HepG2 (cell line): ENCODE measurements around the gene CNOT8. TPM values are rescaled to one million over a fixed set of nuclear protein-coding genes. Genes with fewer than 3 reads are reported as not detected.

Experiments used
- ATAC-seq: fragments of 200-7000 bp; cut with Tn5 transposase; 3 replicates; pipeline ENCODE4 v1.9.1; 2020; ENCODE audit warnings: mild to moderate bottlenecking, moderate library complexity
- BruUV-seq: library from RNA; stranded (reverse); fragments of 400-500 nt; replicated peaks from 2 replicates; lab custom pipeline; 2021; lab: Mats Ljungman, UMichigan
- CTCF ChIA-PET: fragments of 300-600 bp; formaldehyde crosslinking; extraction: SDS; loops from one replicate; lab custom pipeline; 2021; ENCODE audit warnings: low total read pairs, inconsistent platforms, low intra/inter-chr PET ratio; lab: Yijun Ruan, JAX
- POLR2A ChIA-PET: fragments of 350-600 bp; sonication (Branson Sonifier 250); formaldehyde crosslinking; loops from one replicate; lab custom pipeline; 2020; ENCODE audit warnings: antibody characterized with exemption, inconsistent platforms; lab: Yijun Ruan, JAX
- DNase-seq: peaks from one replicate; pipeline ENCODE4 v3.0.0-alpha.2; 2015; ENCODE audit warnings: low spot score
- FAIRE-seq: peaks from 3 replicates; lab custom pipeline; 2011; peaks lifted over from hg19 to GRCh38; lab: Jason Lieb, UNC
- H2AFZ ChIP-seq: one replicate; pipeline ENCODE4 v1.6.1; 2011; ENCODE audit warnings: low read length, inconsistent platforms
- H3K27ac ChIP-seq: fragments of 300-600 bp; 3 replicates; pipeline ENCODE4 v1.8.0; 2011; ENCODE audit warnings: mixed run types, mild to moderate bottlenecking, mixed read lengths, low read length, inconsistent platforms; ENCODE audit not compliant: insufficient read depth; ENCODE audit errors: extremely low read length
- H3K27me3 ChIP-seq, 2 experiments: fragments of 200-600 bp in 1 of 2; 2 replicates in 1 of 2; 3 replicates in 1 of 2; pipeline versions ENCODE4 v1.6.0 to v1.8.0; 2011; ENCODE audit warnings: low read length in 2 of 2, mild to moderate bottlenecking in 2 of 2, moderate library complexity in 2 of 2, inconsistent platforms in 1 of 2; ENCODE audit not compliant: insufficient read depth in 2 of 2, control insufficient read depth in 1 of 2
- H3K36me3 ChIP-seq, 2 experiments: fragments of 200-600 bp in 1 of 2; replicated peaks in 1 of 2; 2 replicates in 1 of 2; 3 replicates in 1 of 2; pipeline versions ENCODE4 v1.5.1 to v1.8.0; 2011; ENCODE audit warnings: low read length in 2 of 2, inconsistent platforms in 1 of 2; ENCODE audit not compliant: insufficient read depth in 2 of 2, control insufficient read depth in 1 of 2
- H3K4me1 ChIP-seq: 2 replicates; pipeline ENCODE4 v1.5.1; 2012; ENCODE audit warnings: low read length, inconsistent platforms; ENCODE audit not compliant: insufficient read depth
- H3K4me2 ChIP-seq: 2 replicates; pipeline ENCODE4 v1.6.0; 2011; ENCODE audit warnings: low read depth, low read length, inconsistent platforms
- H3K4me3 ChIP-seq, 3 experiments: fragments of 200-600 bp in 1 of 3; sonication (generic), shearing (Covaris generic) in 1 of 3; replicated peaks in 1 of 3; 2 replicates each; pipeline ENCODE4 v1.5.1; 2011 to 2016; ENCODE audit warnings: low read length in 3 of 3, inconsistent platforms in 2 of 3, low read depth in 2 of 3, mild to moderate bottlenecking in 2 of 3, control low read depth in 1 of 3, mixed read lengths in 1 of 3; ENCODE audit not compliant: insufficient read depth in 1 of 3
- H3K79me2 ChIP-seq: one replicate; pipeline ENCODE4 v1.6.1; 2011; ENCODE audit warnings: low read length, inconsistent platforms; ENCODE audit not compliant: insufficient read depth
- H3K9ac ChIP-seq: 2 replicates; pipeline ENCODE4 v1.6.0; 2011; ENCODE audit warnings: mild to moderate bottlenecking, low read depth, low read length, inconsistent platforms; ENCODE audit not compliant: insufficient read depth
- H3K9me3 ChIP-seq: 2 replicates; pipeline ENCODE4 v1.5.1; 2012; ENCODE audit warnings: mild to moderate bottlenecking, low read length
- H4K20me1 ChIP-seq: 2 replicates; pipeline ENCODE4 v1.6.0; 2011; ENCODE audit warnings: inconsistent platforms, mild to moderate bottlenecking, low read length, moderate library complexity; ENCODE audit not compliant: insufficient read depth
- AFF4 ChIP-seq: sonication (generic); formaldehyde crosslinking; IDR thresholded peaks from 2 replicates; pipeline ENCODE4 v1.4.0; 2020; ENCODE audit warnings: missing genetic modification reagents
- TMF1 ChIP-seq: sonication (generic); formaldehyde crosslinking; IDR thresholded peaks from 2 replicates; pipeline ENCODE4 v1.8.1; 2022; ENCODE audit warnings: low read depth, missing genetic modification reagents
- ZBTB7A ChIP-seq: sonication (generic); formaldehyde crosslinking; IDR thresholded peaks from 2 replicates; pipeline ENCODE4 v1.8.0; 2022; ENCODE audit warnings: mild to moderate bottlenecking, missing genetic modification reagents
- ZNF180 ChIP-seq: sonication (generic); formaldehyde crosslinking; IDR thresholded peaks from 2 replicates; pipeline ENCODE4 v1.4.0; 2020; ENCODE audit warnings: low read depth, missing genetic modification reagents, borderline replicate concordance
- ZNF318 ChIP-seq: sonication (generic); formaldehyde crosslinking; IDR thresholded peaks from 2 replicates; pipeline ENCODE4 v1.4.0; 2020; ENCODE audit warnings: mild to moderate bottlenecking, missing genetic modification reagents
- ZNF382 ChIP-seq: sonication (generic); formaldehyde crosslinking; IDR thresholded peaks from 2 replicates; pipeline ENCODE4 v1.5.0; 2020; ENCODE audit warnings: missing genetic modification reagents, mild to moderate bottlenecking, borderline replicate concordance
- ZNF572 ChIP-seq: sonication (generic); formaldehyde crosslinking; IDR thresholded peaks from 2 replicates; pipeline ENCODE4 v1.5.1; 2020; ENCODE audit warnings: mild to moderate bottlenecking, missing genetic modification reagents
- ZSCAN22 ChIP-seq: sonication (generic); formaldehyde crosslinking; IDR thresholded peaks from 2 replicates; pipeline ENCODE4 v1.4.0; 2020; ENCODE audit warnings: mild to moderate bottlenecking, missing genetic modification reagents
- ZZZ3 ChIP-seq: sonication (generic); formaldehyde crosslinking; IDR thresholded peaks from 2 replicates; pipeline ENCODE4 v1.4.0; 2020; ENCODE audit warnings: missing genetic modification reagents, mild to moderate bottlenecking, borderline replicate concordance
- WGBS: methylation state at CpG from one replicate; pipeline ENCODE4 v1.1.6; 2017; ENCODE audit warnings: low lambda C conversion rate; 5-methylcytosine and 5-hydroxymethylcytosine counted together
- in situ Hi-C: cut with HindIII; loops from 2 replicates; pipeline ENCODE4 v1.10.0; 2017; ENCODE audit warnings: low pct_unique_long_range_greater_than_20kb; ENCODE audit not compliant: extremely low pct_ligation_motif_present
- intact Hi-C: fragments of 100-400 bp; cut with micrococcal nuclease; formaldehyde crosslinking; loops from one replicate; pipeline ENCODE4 v1.10.0; 2022; ENCODE audit not compliant: unreplicated experiment
- polyA plus RNA-seq, 8 experiments: library from polyadenylated mRNA; depleted of rRNA in 3 of 8; stranded (reverse) in 7 of 8; unstranded in 1 of 8; fragments of >200 nt; fragmentation: Illumina TruSeq in 4 of 8; extraction: Trizol in 4 of 8; gene quantifications; 2 replicates each; pipeline versions ENCODE4 v1.2.1 to v1.2.3, GENCODE V29; 2011 to 2016; ENCODE audit warnings: low read depth in 4 of 8, missing spikeins in 1 of 8, mixed read lengths in 1 of 8; ENCODE audit not compliant: insufficient read depth in 1 of 8
- total RNA-seq, 5 experiments: library from RNA; depleted of rRNA; stranded (reverse); fragments of >200 nt; fragmentation: Illumina TruSeq; extraction: Trizol; gene quantifications; 2 replicates each; pipeline ENCODE4 v1.2.3, GENCODE V29; 2016; ENCODE audit warnings: low read depth in 1 of 5

Gene CNOT8
- total and polyA plus RNA-seq, 2 of the 13 experiments (the other 11 are each of a cell fraction or from before 2014, with no cell fraction given): 37.1 to 74.9 TPM

- no peak for ATAC-seq
- Histone ChIP-seq H3K4me3 (no peak overlapping the region), H3K27ac (no peak overlapping the region), H3K79me2 (no peaks in the 10 kb centered on the region), H3K4me1 (peaks cover 75% of the 10 kb centered on the region), H3K9ac (no peak overlapping the region), H3K36me3 (peaks cover 0 to 8% of the 10 kb centered on the region in 2 experiments; a peak in 3 of 5 replicates), H3K27me3 (no peaks in the 10 kb centered on the region)
- no peak for FAIRE-seq
- no peak for DNase-seq
- intact Hi-C loops (no loop called here), in situ Hi-C loops (no loop called here)
- ChIA-PET POLR2A (interaction anchor here (1.1 to 3.4 kb wide), 2 partner anchors 9 to 15 kb away, joined by 3 to 14 read pairs; partner anchors contain the start of gene FAXDC2), CTCF (no interaction called here)
- no TSS peak for BruUV-seq
- 92% methylated on average over 6 of the region's 6 CpGs for WGBS
- TF ChIP-seq ZNF572 (CRISPR knock-in tag): no peak
- TF ChIP-seq ZNF382 (CRISPR knock-in tag): no peak
- TF ChIP-seq ZBTB7A: no peak
- no peak for TF ChIP-seq TMF1 (CRISPR knock-in tag)
- no peak for TF ChIP-seq AFF4 (CRISPR knock-in tag)
- no peak for TF ChIP-seq ZNF180 (CRISPR knock-in tag)
- no peak for TF ChIP-seq ZNF318 (CRISPR knock-in tag)
- no peak for TF ChIP-seq ZZZ3 (CRISPR knock-in tag)
- no peak for TF ChIP-seq ZSCAN22
- TF ChIP-seq, all 625 proteins: peak for 0
- no peak overlapping the region for H3K4me2 ChIP-seq
- no peaks in the 10 kb centered on the region for H3K9me3 ChIP-seq
- H4K20me1 ChIP-seq: no peaks in the 10 kb centered on the region
- no peak overlapping the region for H2AFZ ChIP-seq
These were observed 22.2 kb upstream of the CNOT8 start for GRCh38 chr5:154836225-154836624.
